Mesothelial cell of epicardium (in vitro differentiated cells): Measurements from ENCODE around the gene CA5A. TPM values are rescaled to one million over a fixed set of nuclear protein-coding genes. Genes with fewer than 3 reads are reported as not detected.

Source experiments
- DNase-seq, 2 experiments: peaks; one replicate each; pipeline ENCODE4 v3.0.0; 2021; ENCODE audit warnings: low spot score in 2 of 2; ENCODE audit not compliant: unreplicated experiment in 2 of 2
- H3K27ac Mint-ChIP-seq: 2 replicates; pipeline ENCODE4 v1.8.0; 2021; ENCODE audit warnings: mixed read lengths
- H3K27me3 Mint-ChIP-seq: 2 replicates; pipeline ENCODE4 v1.8.0; 2021; ENCODE audit warnings: low read depth, mixed read lengths
- H3K36me3 Mint-ChIP-seq: 2 replicates; pipeline ENCODE4 v1.8.0; 2021; ENCODE audit warnings: mixed read lengths
- H3K4me1 Mint-ChIP-seq: 2 replicates; pipeline ENCODE4 v1.8.0; 2021; ENCODE audit warnings: mixed read lengths
- H3K4me3 Mint-ChIP-seq: 2 replicates; pipeline ENCODE4 v1.8.0; 2021; ENCODE audit warnings: mild to moderate bottlenecking, moderate library complexity, mixed read lengths
- H3K9me3 Mint-ChIP-seq: 2 replicates; pipeline ENCODE4 v1.8.0; 2021; ENCODE audit warnings: mixed read lengths
- total RNA-seq: library from RNA; stranded (reverse); gene quantifications from 3 replicates; pipeline ENCODE4 v1.2.1, GENCODE V29; 2021
- TF ChIP-seq, protein P1 (sequence below): fragments of 200-600 bp; sonication (generic); IDR thresholded peaks from one replicate; pipeline ENCODE4 v1.5.0; 2021; ENCODE audit warnings: antibody characterized with exemption; ENCODE audit not compliant: unreplicated experiment

The CA5A gene
- total RNA-seq, 1 donor from 2014 or later: not detected

DNA sequence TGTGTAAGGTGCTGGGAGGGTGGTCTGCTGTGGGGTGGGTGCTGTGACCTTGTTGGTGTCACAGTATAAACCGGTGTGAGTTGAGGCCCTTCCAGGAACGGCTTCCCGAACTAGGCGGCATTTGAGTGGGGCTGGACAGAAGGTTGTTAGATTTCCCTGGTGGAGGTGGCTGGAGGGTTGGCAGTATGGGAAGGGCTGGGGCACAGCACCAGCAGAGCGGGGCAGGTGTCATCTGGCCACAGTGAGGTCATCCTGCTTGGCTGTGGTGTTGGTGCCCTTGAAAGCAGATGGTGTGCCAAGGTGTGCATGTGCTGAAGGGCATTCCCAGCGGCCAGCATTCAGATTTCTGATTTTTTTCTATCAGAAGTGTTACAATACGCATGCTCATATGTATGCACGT lies 43.0 kb upstream of the CA5A start:
- Mint-ChIP-seq H3K9me3 (no peaks in the 10 kb centered on the region), H3K27me3 (no peaks in the 10 kb centered on the region), H3K4me3 (no peak overlapping the region), H3K27ac (no peak overlapping the region), H3K4me1 (peaks cover 12% of the 10 kb centered on the region), H3K36me3 (peaks cover 13% of the 10 kb centered on the region)
- TF ChIP-seq, protein P1, sequence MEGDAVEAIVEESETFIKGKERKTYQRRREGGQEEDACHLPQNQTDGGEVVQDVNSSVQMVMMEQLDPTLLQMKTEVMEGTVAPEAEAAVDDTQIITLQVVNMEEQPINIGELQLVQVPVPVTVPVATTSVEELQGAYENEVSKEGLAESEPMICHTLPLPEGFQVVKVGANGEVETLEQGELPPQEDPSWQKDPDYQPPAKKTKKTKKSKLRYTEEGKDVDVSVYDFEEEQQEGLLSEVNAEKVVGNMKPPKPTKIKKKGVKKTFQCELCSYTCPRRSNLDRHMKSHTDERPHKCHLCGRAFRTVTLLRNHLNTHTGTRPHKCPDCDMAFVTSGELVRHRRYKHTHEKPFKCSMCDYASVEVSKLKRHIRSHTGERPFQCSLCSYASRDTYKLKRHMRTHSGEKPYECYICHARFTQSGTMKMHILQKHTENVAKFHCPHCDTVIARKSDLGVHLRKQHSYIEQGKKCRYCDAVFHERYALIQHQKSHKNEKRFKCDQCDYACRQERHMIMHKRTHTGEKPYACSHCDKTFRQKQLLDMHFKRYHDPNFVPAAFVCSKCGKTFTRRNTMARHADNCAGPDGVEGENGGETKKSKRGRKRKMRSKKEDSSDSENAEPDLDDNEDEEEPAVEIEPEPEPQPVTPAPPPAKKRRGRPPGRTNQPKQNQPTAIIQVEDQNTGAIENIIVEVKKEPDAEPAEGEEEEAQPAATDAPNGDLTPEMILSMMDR: no peak
- no peak for DNase-seq

DNA sequence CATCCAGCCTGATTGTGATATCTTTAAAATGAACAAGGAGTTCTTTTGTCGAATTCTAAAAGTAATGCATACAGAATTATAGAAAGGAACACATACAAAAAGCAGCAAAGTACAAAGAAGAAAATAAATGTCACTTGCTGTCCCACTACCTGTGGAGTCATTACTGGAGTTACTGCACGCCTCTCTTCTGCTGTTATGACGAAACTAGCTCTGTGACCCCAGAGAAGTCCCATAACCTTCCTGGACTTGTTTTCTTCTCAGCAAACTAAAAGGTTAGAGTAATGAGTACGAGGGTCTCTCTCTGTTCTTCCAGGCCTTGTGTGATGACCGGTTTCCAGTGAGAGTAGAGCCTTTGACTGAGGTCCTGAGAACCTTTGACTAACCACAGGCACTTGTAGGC lies 41.8 kb upstream of the CA5A start:
- H3K27me3 Mint-ChIP-seq: no peaks in the 10 kb centered on the region
- no peak for DNase-seq
- peaks cover under 1% of the 10 kb centered on the region for H3K9me3 Mint-ChIP-seq
- TF ChIP-seq, protein P1: no peak
- peaks cover 17% of the 10 kb centered on the region for H3K36me3 Mint-ChIP-seq
- H3K4me3 Mint-ChIP-seq: no peak overlapping the region
- H3K4me1 Mint-ChIP-seq: peaks cover 8% of the 10 kb centered on the region
- no peak overlapping the region for H3K27ac Mint-ChIP-seq

DNA sequence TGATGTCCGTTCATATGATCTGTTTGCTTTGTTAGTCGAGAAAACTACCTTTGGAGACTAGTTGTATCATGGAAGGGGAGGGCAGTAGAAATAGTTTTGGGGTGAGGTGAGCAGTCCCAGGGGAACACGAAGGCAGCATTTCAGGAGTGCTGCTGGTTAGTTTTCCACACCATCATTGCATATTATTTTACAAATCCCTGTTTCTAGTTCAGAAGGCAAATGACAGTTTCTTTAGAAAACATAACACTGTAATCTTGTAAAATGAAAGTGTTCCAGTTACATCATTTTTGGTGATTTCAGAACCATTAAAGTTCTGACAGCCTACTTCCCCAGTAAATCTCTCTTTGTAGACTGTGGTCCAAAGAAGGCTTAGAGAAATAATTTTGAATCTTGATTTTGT lies 40.3 kb upstream of the CA5A start:
- peaks cover 15% of the 10 kb centered on the region for H3K9me3 Mint-ChIP-seq
- peak overlapping the region; percentile 74 for H3K27ac Mint-ChIP-seq
- no peaks in the 10 kb centered on the region for H3K27me3 Mint-ChIP-seq
- no peak for DNase-seq
- no peak overlapping the region for H3K4me3 Mint-ChIP-seq
- peaks cover 26% of the 10 kb centered on the region for H3K36me3 Mint-ChIP-seq
- peaks cover 5% of the 10 kb centered on the region for H3K4me1 Mint-ChIP-seq
- TF ChIP-seq, protein P1: no peak

DNA sequence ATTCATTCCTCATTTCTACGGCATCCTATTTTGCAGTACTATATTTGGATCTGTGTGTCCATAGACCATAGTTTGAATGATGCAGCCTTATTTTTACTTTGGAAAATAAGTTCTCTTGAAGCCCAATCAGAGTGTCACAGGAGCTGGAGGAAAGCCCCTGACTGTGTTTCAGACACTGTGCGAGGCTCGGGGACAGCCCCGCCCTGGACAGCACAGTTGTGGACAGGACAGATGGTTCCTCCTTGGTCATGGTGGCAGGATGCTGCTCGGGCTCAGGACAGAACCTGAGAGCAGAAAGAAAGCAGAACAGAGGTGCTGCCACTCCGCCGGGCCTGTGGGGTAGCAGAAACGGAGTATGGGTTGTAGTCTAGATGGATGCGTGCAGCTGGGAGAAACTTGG lies 37.8 kb upstream of the CA5A start:
- DNase-seq: no peak
- no peaks in the 10 kb centered on the region for H3K27me3 Mint-ChIP-seq
- H3K9me3 Mint-ChIP-seq: peaks cover 29% of the 10 kb centered on the region
- H3K4me3 Mint-ChIP-seq: no peak overlapping the region
- peaks cover 5% of the 10 kb centered on the region for H3K4me1 Mint-ChIP-seq
- TF ChIP-seq, protein P1: no peak
- peaks cover 42% of the 10 kb centered on the region for H3K36me3 Mint-ChIP-seq
- no peak overlapping the region for H3K27ac Mint-ChIP-seq

DNA sequence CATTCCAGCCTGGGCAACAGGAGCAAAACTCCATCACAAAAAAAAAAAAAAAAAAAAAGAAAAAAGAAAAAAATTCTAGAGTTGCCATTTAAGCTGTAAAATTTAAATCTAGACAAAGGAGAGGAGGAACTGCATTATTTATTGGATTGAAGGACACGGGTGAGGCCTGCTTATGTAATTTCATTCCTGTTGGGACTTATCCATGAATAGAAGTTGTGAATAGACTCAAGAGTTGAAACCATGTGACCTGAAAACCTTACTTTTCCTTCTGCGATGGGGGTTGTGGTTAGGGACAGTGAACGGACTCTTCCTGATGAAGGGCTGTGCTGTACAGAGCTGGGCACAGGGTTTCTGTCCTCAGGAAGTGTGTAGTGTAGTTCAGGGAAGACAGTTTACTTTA lies 37.4 kb upstream of the CA5A start:
- no peak overlapping the region for H3K27ac Mint-ChIP-seq
- peaks cover 5% of the 10 kb centered on the region for H3K4me1 Mint-ChIP-seq
- no peaks in the 10 kb centered on the region for H3K27me3 Mint-ChIP-seq
- peaks cover 29% of the 10 kb centered on the region for H3K9me3 Mint-ChIP-seq
- DNase-seq: no peak
- H3K4me3 Mint-ChIP-seq: no peak overlapping the region
- H3K36me3 Mint-ChIP-seq: peaks cover 44% of the 10 kb centered on the region
- TF ChIP-seq, protein P1: no peak

DNA sequence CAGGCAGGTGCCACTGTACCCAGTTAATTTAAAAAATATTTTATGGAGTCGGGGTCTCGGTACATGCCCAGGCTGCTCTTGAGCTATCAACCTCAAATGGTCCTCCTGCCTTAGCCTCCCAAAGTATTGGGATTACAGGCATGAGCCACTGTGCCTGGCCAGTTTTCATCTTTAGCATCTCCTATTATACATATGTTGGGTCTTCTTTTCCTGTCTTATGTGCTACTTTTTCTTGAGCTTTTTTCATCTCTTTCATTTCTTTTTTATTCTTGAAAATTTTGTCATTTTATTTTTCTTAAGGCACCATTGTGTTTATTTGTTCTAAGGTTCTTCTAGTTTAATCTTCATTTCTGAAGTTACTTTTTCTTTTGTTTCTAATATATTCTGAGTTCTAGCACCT lies 35.6 kb upstream of the CA5A start:
- Mint-ChIP-seq H3K4me1 (peaks cover 9% of the 10 kb centered on the region), H3K27me3 (no peaks in the 10 kb centered on the region), H3K27ac (no peak overlapping the region), H3K4me3 (no peak overlapping the region), H3K36me3 (peaks cover 44% of the 10 kb centered on the region), H3K9me3 (peaks cover 29% of the 10 kb centered on the region)
- TF ChIP-seq, protein P1: no peak
- no peak for DNase-seq
